AG10803 (cell line): ENCODE measurements around the gene LTBP1.

Experiments
- DNase-seq: peaks from one replicate; pipeline ENCODE4 v3.0.0; 2010; ENCODE audit warnings: low read depth
- H3K4me3 ChIP-seq: 2 replicates; pipeline ENCODE4 v1.5.1; 2011; ENCODE audit warnings: mild to moderate bottlenecking, low read length, control low read depth
- TF ChIP-seq, protein P1 (sequence below): conservative IDR thresholded peaks from 2 replicates; pipeline ENCODE4 v1.5.1; 2011; ENCODE audit warnings: mild to moderate bottlenecking, low read length, control low read depth, inconsistent platforms

LTBP1 gene

DNA sequence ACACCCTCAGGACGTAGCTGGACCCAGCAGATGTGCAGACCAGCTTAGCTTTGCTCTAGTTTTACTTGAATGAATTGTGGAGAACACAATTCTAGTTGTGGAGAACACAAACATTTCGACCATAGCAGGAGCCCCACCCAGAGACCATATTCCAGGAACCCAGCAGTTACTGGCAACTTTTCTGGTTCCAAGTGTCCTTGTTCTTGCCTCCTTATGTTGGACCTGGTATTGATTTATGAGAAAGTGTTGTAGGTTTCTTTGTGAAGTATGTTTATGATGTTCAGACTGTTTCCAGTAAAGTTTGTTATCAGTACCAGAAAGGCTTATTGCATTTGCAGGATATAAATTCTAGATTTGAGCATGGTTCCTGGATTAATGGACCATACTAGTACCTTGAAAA lies 51.0 kb downstream of the LTBP1 start:
- H3K4me3 ChIP-seq: no peak overlapping the region
- TF ChIP-seq, protein P1, sequence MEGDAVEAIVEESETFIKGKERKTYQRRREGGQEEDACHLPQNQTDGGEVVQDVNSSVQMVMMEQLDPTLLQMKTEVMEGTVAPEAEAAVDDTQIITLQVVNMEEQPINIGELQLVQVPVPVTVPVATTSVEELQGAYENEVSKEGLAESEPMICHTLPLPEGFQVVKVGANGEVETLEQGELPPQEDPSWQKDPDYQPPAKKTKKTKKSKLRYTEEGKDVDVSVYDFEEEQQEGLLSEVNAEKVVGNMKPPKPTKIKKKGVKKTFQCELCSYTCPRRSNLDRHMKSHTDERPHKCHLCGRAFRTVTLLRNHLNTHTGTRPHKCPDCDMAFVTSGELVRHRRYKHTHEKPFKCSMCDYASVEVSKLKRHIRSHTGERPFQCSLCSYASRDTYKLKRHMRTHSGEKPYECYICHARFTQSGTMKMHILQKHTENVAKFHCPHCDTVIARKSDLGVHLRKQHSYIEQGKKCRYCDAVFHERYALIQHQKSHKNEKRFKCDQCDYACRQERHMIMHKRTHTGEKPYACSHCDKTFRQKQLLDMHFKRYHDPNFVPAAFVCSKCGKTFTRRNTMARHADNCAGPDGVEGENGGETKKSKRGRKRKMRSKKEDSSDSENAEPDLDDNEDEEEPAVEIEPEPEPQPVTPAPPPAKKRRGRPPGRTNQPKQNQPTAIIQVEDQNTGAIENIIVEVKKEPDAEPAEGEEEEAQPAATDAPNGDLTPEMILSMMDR: no peak
- DNase-seq: no peak

DNA sequence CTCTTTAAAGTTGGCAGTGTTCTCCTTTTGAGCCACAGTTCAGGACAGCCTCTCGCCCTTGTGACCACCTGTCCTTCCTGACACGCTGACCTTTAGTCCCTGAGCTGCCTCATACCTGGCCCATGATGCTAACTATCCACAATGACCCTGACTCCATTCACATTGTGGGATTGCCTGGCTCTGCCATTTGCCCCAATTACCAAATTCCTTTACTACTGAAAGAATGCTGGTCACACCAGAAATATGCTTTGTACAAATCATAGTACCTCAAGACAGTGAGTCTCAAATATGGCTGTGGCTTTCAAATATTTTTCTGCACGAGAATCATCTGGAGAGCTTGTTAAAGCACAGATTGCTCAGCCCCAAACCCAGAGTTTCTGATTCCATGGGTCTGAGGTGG lies 54.2 kb downstream of the LTBP1 start:
- peak; percentile 81 for DNase-seq
- TF ChIP-seq, protein P1: no peak
- no peak overlapping the region for H3K4me3 ChIP-seq

DNA sequence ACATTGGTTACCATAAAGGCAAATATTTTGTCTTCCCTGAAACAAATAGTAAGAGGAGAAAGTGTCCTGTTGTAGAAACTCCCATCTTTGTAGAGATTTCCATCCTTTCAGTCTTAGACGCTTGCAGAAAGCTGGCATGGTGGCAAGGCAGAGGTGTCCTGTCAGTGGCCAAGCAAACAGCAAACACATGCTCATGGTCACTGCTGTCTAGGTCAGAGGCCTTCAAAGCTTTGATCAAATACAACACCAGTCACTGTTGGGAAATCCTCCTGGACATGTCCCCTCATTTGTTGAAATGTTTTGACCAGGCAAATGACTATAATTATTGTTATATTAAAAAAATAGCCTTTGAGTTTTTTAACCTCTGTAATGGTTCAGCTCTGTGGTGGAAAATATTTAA lies 55.1 kb downstream of the LTBP1 start:
- TF ChIP-seq, protein P1: no peak
- no peak overlapping the region for H3K4me3 ChIP-seq
- DNase-seq: no peak

DNA sequence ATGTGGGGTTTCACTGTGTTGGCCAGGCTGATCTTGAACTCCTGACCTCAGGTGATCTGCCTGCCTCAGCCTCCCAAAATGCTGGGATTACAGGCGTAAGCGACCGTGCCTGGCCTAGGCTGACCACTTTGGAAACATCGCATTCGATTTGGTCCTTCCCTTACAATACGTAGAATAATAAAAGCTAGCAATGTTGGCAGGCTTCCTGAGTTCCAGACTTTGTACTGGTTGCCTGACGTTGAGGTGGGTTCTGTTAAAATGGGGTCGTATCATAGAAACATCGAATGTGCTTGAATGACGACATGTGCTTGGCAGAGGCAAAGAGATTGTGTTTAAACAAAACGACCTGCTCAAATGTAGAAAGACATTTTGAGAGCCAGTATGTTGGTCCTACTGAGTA lies 56.1 kb downstream of the LTBP1 start:
- DNase-seq: no peak
- H3K4me3 ChIP-seq: no peak overlapping the region
- TF ChIP-seq, protein P1: no peak

DNA sequence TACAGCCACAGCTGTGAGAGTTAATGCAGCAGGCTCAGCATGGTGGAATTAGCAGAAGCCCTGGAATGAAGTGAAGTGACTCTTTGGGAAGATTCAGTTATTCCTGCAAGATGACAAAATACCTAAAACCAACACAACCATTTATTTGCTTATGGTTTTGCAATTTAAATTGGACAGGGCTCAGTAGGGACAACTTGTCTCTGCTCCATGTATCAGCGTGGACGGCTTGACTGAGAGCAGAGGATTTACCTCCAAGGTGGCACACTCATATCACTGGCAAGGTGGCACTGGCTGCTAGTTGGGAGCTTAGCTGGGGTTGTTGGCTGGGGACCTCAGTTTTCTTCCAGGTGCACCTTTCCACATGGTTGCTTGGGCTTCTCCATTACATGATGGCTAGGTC lies 58.3 kb downstream of the LTBP1 start:
- no peak overlapping the region for H3K4me3 ChIP-seq
- TF ChIP-seq, protein P1: no peak
- no peak for DNase-seq

DNA sequence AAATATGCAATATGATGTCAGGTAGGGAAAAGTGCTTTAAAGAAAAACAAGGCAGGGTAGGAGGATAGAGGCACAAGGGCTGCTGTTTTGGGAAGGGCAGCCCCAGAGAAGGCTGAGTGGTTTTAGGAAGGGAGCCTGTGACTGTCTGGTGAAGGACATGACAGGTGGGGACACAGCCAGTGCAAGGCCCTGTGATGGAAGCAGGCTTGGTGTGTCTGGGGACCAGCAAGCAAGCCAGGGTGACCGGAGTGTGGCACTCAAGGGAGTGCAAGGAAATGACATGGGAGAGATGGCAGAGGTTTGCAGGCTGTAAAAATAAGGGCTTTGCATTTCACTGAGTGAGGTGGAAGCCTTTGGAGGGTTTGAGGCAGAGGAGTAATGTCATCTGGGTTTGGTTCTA lies 62.0 kb downstream of the LTBP1 start:
- DNase-seq: no peak
- TF ChIP-seq, protein P1: no peak
- no peak overlapping the region for H3K4me3 ChIP-seq

DNA sequence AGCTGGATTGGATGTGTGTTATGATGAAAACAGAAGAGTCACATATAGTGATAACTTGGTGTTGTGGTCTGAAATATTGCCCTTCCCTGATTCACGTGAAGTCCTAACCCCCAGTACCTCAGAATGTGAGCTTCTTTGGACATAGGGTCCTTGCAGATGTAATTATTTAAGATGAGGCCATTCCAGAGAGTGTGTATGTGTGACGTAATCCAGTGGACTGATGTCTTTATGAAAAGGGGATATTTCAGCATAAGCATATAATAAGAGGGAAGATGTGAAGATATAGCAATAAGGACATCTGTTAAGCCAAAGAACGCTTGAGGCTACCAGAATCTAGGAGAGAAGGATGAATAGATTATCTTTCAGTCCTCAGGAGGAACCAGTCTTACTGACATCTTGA lies 62.5 kb downstream of the LTBP1 start:
- TF ChIP-seq, protein P1: no peak
- no peak for DNase-seq
- no peak overlapping the region for H3K4me3 ChIP-seq
